GM10248 (cell line): ENCODE measurements around the gene RPL28.
"Not testable (repeated sequence)": the region's sequence is repeated elsewhere in the genome, so short reads cannot be mapped to it uniquely, and the experiment has no call there.

Experiments
- CTCF ChIA-PET: fragments of 300-600 bp; sonication (Branson Sonifier 250); formaldehyde crosslinking; extraction: SDS; loops from one replicate; lab custom pipeline; 2021; ENCODE audit warnings: antibody characterized with exemption; lab: Yijun Ruan, JAX
- POLR2A ChIA-PET: fragments of 350-650 bp; sonication (Branson Sonifier 250); formaldehyde crosslinking; extraction: SDS; loops from one replicate; lab custom pipeline; 2020; ENCODE audit warnings: antibody characterized with exemption; lab: Yijun Ruan, JAX
- DNase-seq: peaks from one replicate; pipeline ENCODE4 v3.0.0; 2012; ENCODE audit errors: extremely low spot score
- TF ChIP-seq, protein P1 (sequence below): IDR thresholded peaks from 2 replicates; pipeline ENCODE4 v1.5.1; 2012; ENCODE audit warnings: mild to moderate bottlenecking, low read depth; ENCODE audit errors: extremely low read depth, missing control alignments, control extremely low read depth

Gene RPL28

DNA sequence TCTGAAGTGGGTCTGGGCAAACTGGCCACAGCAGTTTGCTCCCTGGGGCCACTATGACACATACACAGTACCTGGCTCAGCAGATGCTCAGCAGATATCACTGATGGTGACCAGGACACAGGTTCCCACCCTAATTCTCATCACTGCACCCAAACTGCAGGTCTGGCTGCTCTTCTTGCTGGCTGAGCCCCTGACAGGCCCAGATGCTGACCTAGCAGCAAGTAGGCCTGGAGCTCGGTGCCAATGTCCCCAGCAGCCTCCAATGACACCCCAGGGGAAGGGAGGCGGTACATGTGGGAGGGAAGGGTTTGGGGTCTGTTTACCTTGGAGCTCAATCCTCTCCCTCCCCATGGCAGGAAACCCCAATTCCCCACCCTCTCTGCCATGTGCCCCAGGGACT, 16.8 kb downstream of the RPL28 start:
- TF ChIP-seq, protein P1, sequence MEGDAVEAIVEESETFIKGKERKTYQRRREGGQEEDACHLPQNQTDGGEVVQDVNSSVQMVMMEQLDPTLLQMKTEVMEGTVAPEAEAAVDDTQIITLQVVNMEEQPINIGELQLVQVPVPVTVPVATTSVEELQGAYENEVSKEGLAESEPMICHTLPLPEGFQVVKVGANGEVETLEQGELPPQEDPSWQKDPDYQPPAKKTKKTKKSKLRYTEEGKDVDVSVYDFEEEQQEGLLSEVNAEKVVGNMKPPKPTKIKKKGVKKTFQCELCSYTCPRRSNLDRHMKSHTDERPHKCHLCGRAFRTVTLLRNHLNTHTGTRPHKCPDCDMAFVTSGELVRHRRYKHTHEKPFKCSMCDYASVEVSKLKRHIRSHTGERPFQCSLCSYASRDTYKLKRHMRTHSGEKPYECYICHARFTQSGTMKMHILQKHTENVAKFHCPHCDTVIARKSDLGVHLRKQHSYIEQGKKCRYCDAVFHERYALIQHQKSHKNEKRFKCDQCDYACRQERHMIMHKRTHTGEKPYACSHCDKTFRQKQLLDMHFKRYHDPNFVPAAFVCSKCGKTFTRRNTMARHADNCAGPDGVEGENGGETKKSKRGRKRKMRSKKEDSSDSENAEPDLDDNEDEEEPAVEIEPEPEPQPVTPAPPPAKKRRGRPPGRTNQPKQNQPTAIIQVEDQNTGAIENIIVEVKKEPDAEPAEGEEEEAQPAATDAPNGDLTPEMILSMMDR = no peak
- ChIA-PET POLR2A (interaction anchor here (0.6 to 1.8 kb wide), 6 partner anchors 15 to 433 kb away, joined by 3 to 5 read pairs (median 4); no protein-coding TSS in a partner anchor), CTCF (interaction anchor here (0.8 to 1.1 kb wide), 3 partner anchors 16 to 102 kb away, joined by 3 to 4 read pairs (median 3); no protein-coding TSS in a partner anchor)
- no peak for DNase-seq

DNA sequence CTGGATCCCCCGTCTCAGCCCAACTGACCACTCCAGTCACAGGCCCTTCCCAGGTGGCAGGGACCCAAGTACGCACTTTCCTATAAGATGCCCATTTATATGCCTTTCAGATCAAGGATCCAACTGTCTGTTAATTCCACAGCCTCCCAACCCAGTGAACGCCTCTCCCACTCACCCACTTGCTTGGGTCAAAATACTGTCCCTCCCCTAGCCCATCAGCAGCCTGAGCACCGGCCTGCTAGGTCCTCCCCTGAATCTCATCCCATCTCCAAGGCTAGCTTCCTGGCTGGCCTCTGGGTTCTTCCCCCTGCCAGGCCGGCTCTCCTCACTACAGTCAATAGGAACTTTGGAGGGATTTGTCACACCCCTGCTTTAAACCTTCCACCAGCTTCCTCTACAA, 19.9 kb downstream of the RPL28 start:
- ChIA-PET CTCF (interaction anchor here (1.1 to 2.2 kb wide), 3 partner anchors 22 to 245 kb away, joined by 3 to 8 read pairs (median 3); partner anchors contain the start of gene TMEM238), POLR2A (interaction anchor here (0.6 to 2.4 kb wide), 8 partner anchors 17 to 249 kb away, joined by 3 to 7 read pairs (median 5); partner anchors contain the start of genes ISOC2, KMT5C and TMEM238)
- TF ChIP-seq, protein P1 = no peak
- no peak for DNase-seq

DNA sequence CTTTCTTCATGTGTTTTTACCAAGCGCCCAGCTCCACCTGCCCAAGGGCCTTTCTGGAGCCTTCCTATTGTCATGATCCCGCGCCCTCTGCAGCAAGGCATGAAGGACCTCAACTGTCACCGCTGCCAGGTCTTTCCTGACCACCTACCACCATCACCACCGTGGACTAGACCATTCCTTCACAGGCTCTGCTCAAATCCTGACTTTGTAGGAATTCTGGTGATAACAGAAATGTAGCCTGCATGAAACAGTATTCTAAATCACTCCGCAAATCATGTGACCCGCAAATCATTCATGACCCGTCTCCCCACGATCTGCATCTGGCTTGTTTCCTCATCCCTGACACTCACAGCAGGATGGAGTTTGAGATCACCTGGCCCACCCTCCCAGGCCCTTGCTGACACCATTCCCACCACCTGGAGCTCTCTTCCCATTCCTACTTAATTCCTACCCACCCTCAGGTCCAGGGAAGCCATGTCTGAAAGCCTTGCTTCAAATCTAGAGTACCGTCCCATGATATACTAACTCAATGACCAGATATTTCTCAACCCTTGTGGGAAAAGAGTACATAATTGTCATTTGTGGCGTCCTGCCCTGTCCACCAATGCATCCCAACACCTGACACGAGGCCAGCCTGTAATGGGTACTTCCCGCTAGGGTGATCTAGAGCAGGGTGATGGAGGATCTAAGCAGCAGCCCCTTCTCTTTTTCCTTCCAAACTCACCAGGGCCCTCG, 20.5 kb downstream of the RPL28 start:
- CTCF ChIA-PET = interaction anchor here (1.1 to 2.2 kb wide), 4 partner anchors 23 to 246 kb away, joined by 3 to 8 read pairs (median 3); partner anchors contain the start of gene TMEM238
- TF ChIP-seq, protein P1 = no peak
- POLR2A ChIA-PET = interaction anchor here (0.6 to 2.4 kb wide), 14 partner anchors 12 to 286 kb away, joined by 3 to 29 read pairs (median 5); partner anchors contain the start of genes ISOC2, KMT5C, RPL28 and TMEM238
- no peak for DNase-seq

DNA sequence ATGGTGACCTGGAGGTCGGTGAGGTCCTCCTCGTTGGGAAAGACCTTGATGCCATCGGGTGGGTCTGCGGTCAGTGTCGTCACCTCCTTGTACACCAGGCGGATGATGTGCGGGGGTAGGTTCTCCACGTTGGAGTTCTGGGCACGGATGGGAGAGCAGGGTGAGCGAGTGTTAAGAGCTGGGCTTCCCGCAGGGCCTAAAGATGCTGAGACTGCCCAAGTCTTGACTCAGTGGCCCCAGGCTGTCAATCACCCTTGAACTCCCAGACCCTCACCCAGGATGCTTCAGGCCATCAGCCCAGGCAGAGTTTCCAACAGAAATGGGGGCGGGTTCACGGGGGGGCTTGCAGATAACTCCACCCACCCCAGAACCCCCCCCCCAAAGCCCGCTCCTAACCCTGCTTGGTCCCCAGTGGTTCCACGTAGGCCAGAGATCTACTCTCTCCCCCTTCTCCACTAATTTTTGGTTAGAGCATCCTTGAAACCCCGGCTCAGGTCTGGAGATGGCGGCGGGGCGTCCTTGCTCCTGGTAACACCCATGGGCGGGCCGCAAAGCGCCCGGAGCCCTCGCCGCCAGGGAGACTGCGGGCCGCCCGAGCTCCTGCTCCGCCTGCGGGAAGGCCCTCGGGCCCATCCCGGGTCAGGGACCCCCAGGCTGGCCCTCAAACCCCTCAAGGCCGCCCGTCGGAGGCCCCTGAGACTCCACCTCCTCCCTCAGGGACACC, 21.3 kb downstream of the RPL28 start:
- CTCF ChIA-PET = interaction anchor here (1.0 to 1.6 kb wide), 2 partner anchors 24 to 61 kb away, joined by 3 read pairs; partner anchors contain the start of gene TMEM238
- POLR2A ChIA-PET = interaction anchor here (0.6 to 2.2 kb wide), 21 partner anchors 8 to 938 kb away, joined by 3 to 29 read pairs (median 5); partner anchors contain the start of genes CCDC106, CDC42EP5, ISOC2 and KMT5C
- peak; percentile 47 for DNase-seq
- TF ChIP-seq, protein P1 = no peak

DNA sequence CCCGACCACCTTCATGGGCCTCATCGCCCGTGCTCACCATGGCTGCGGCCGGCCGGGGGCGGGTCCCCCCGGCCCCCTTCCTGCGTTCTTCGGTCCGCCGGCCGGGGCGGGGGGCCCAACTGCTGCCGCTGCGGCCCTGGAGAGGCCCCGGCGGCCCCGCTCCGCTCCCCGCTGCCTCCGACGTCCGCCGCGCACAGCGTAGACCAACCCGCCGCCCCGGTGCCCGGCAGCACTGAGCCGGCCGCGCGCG, 21.7 kb downstream of the RPL28 start, which contains the start of gene UBE2S:
TSS of gene UBE2S (minus strand) at position 239 of the 250 bp plus-strand sequence. CDS start at position 40, 199 bp downstream.
- DNase-seq = not testable (repeated sequence)
- ChIA-PET CTCF (interaction anchor here (1.0 to 1.6 kb wide), 2 partner anchors 24 to 60 kb away, joined by 3 read pairs; partner anchors contain the start of gene TMEM238), POLR2A (interaction anchor here (0.6 to 1.8 kb wide), 23 partner anchors 9 to 944 kb away, joined by 3 to 29 read pairs (median 5); partner anchors contain the start of genes CCDC106, CDC42EP5, ISOC2 and KMT5C)

DNA sequence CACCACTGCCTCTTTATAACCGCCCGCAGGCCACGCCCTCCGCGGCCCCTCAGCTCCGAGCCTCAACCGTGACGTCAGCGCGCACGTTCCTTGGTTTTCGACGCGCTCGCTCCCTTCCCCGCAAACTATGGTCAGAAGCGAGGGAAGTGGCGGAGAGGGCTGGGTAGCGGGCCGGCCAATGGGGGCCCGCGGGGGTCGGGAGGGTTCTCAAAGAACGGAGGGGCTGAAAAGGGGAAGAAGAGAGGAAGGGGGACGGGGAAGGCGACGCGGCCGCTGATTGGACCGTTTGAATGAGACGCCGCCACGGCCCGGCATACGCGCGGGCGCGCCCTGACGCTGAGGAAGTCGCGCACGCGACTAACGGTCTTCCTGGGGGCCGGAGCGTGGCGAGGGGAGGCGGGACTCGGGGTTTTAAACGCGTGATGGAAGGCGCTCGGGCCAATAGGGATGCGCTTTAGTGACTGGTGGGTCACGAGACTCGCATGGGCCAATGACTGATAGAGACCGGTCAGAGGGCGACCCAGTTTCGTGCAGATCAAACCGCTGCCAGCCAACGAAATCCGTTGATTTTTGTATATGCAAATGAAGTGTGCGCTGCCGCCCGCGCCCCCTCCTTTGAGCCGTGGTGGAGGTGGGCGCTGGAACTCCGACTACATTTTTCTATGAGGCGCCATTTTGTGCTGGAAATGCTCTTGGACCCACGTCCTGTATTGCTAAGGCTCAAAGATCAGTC, 22.2 kb downstream of the RPL28 start:
- TF ChIP-seq, protein P1 = no peak
- POLR2A ChIA-PET = interaction anchor here (0.5 to 1.8 kb wide), 22 partner anchors 9 to 945 kb away, joined by 3 to 29 read pairs (median 5); partner anchors contain the start of genes CCDC106, CDC42EP5, ISOC2 and KMT5C
- peak; percentile 98 for DNase-seq
- CTCF ChIA-PET = interaction anchor here (0.7 to 2.1 kb wide), 6 partner anchors 10 to 269 kb away, joined by 3 to 7 read pairs (median 3); partner anchors contain the start of gene TMEM238
